Measurements from ENCODE around the gene TUBB4A. TPM values are rescaled to one million over a fixed set of nuclear protein-coding genes. Genes with fewer than 3 reads are reported as not detected.
A peak's percentile ranks its signal among the peaks of the same experiment; 100 is the strongest.

Gene TUBB4A
- total and polyA plus RNA-seq, 9 of the 15 experiments (the other 6 are each of a cell fraction or from before 2014, with no cell fraction given) = 0.14 to 7.0 (median 0.75) TPM

- TF ChIP-seq ELK3 (CRISPR knock-in tag; IDR thresholded peaks at IDR 0.05) (no peak), BRCA1 (IDR thresholded peaks at IDR 0.05) (no peak), BRCA1 (CRISPR knock-in tag; IDR thresholded peaks at IDR 0.05) (peak; percentile 81; the same call in 1 of the 2 replicates), ZNF511 (CRISPR knock-in tag; IDR thresholded peaks at IDR 0.05) (no peak), CREB3L1 (IDR thresholded peaks at IDR 0.05; ENCODE audit: borderline replicate concordance, low read depth) (0 out of 2 replicates have a peak, but pooled peaks have one; percentile 11), GATAD2A (IDR thresholded peaks at IDR 0.05) (no peak), ARID4B (CRISPR knock-in tag; IDR thresholded peaks at IDR 0.05) (peak; percentile 33; the same call in 1 of the 2 replicates), CHD4 (IDR thresholded peaks at IDR 0.05; ENCODE audit: insufficient read depth, insufficient replicate concordance, low read depth, low read length, poor library complexity, severe bottlenecking) (peak; percentile 12), PREB (CRISPR knock-in tag; IDR thresholded peaks at IDR 0.05) (0 out of 2 replicates have a peak, but pooled peaks have one; percentile 45), FOXJ3 (CRISPR knock-in tag; IDR thresholded peaks at IDR 0.05) (no peak)
Observed at GRCh38 chr19:6459262-6460098, 42.6 kb downstream of the TUBB4A start, which contains the start of gene SLC25A23 (continued).
